T-helper 1 cell treated with Interleukin-12 subunit alpha and Interleukin-12 subunit beta and Interleukin-4 antibody, amounts not matched to agents 30 ng/mL and 1 ng/mL, for 36 hours (primary cell): ENCODE measurements around the gene ITGA1. TPM values are rescaled to one million over a fixed set of nuclear protein-coding genes. Genes with fewer than 3 reads are reported as not detected.
"Not testable (repeated sequence)": the region's sequence is repeated elsewhere in the genome, so short reads cannot be mapped to it uniquely, and the experiment has no call there.

ENCODE experiments used
- intact Hi-C: fragments of 100-400 bp; cut with micrococcal nuclease; formaldehyde crosslinking; loops from one replicate; pipeline ENCODE4 v1.15.1; 2024
- total RNA-seq: library from RNA; stranded (reverse); gene quantifications from 2 replicates; pipeline ENCODE4 v1.2.3, GENCODE V29; 2022

ITGA1 gene
- total RNA-seq, 1 donor from 2014 or later, result 8.3 TPM

GRCh38 chr5:52945040-52945439 lies 157.3 kb downstream of the ITGA1 start:
- intact Hi-C loops, result loop anchor here (5.0 kb wide), 3 partner anchors 257 to 1367 kb away; partner anchors contain the start of gene ARL15

- intact Hi-C loops, result loop anchor here (5.0 kb wide), 3 partner anchors 255 to 1365 kb away; partner anchors contain the start of gene ARL15
Measured at GRCh38 chr5:52947208-52947607, 159.5 kb downstream of the ITGA1 start.

DNA sequence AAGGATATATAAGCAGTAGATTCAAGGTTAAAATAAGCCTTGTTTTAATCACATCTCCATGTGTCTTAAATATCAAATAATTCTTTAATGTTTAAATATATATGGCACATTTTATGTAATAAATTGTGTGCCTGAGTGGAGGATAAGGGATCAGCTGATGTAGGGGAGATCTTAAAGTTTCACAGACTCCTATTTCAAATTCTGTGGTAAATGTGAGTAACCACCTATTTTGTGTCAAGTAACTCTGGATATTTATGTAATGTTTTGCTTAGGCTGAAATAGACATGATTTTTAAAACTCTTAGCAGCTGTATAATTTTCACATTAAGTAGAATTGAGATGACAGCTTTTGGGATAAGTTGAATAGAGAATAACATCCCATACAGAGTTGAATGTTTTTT lies 160.1 kb downstream of the ITGA1 start:
- intact Hi-C loops, result loop anchor here (1.0 to 5.0 kb wide), 13 partner anchors 41 to 1364 kb away; partner anchors contain the start of genes ARL15, ITGA2 and MOCS2

DNA sequence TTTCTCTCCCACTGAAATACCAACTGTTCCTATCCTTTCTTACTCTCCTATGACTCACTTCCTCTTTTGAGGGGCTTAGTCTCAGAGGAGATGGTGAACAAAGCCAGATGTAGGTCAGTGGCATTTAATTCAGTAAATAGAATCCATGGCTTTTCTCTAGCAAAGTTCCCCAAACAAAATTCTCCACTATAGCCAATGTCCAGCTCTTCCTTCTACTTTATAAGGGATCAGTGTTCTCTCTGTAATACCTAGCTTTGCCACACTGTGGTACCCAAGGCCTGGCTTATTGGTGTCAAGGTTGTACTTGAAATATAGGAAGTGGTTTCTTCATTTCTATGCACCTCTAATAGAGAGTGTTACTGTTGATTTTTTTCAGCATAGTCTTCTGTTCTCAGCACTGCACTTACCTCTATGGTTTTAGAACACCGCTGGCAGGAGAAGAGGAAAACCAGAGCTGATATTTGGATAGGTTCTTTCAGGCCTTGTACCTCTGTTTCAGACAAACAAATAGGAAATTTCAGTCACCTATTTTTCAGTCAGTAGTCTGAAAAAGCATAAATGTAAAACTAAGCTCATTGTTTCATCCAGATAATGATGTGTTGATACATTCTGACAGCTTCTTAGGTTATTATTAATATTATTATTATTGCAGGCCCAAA lies 160.8 kb downstream of the ITGA1 start:
- intact Hi-C loops, result loop anchor here (1.0 to 5.0 kb wide), 13 partner anchors 41 to 1364 kb away; partner anchors contain the start of genes ARL15, ITGA2 and MOCS2

DNA sequence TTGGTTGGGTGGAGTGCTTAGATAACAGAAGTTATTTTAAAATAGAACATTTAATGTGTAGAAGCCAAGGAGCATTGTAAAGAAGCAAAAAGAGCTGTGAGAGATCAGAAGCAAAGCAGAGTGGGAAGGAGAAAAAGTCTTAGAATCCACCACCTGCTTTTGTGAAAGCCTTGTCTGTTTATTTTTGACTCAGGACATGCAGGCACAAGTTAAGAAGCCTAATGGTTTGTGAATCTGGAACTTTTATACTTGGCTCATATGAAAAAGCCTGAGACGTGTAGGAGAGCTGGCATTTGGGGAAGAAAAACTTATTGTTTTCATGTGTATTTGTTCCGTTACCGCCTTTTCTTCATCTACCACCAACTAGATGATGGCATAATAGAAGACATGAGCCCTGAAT lies 163.0 kb downstream of the ITGA1 start:
- intact Hi-C loops, result no loop called here

DNA sequence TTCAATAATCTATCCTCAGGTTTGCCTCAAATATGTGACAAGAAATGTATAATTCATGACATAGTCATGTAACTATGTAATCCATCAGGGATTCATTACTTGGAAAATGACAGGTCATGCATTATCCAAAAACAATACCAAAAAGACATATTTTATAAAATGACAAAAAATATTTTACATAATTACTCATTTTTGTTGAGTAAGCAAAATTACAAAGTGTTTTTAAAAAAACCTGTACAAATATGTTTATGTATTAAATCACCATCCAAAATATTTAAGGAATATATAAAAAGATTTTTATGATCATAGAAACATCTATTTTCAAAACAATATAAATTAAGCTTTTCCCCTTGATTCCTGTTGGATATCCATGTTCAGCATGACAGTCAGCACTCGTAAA lies 164.8 kb downstream of the ITGA1 start:
- intact Hi-C loops, result no loop called here

DNA sequence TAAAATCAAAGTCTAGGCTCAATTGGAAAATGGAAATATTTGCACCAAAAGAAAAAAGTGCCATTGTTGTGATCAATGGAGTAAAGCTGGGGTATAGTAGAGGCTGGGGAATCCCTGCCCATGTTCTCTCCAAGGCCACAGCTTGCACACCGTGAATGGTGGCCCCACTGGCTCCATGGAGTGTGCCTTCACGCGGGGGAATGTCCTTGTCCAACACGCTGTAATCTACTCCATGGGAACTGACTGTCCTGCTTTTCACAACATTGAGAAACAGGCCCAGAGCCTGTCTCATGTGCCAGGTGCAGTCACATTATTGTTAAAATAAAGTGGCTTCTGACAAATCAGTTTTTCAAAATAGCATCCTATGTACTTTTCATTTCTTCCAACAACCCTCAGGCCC lies 168.3 kb downstream of the ITGA1 start:
- intact Hi-C loops, result no loop called here

DNA sequence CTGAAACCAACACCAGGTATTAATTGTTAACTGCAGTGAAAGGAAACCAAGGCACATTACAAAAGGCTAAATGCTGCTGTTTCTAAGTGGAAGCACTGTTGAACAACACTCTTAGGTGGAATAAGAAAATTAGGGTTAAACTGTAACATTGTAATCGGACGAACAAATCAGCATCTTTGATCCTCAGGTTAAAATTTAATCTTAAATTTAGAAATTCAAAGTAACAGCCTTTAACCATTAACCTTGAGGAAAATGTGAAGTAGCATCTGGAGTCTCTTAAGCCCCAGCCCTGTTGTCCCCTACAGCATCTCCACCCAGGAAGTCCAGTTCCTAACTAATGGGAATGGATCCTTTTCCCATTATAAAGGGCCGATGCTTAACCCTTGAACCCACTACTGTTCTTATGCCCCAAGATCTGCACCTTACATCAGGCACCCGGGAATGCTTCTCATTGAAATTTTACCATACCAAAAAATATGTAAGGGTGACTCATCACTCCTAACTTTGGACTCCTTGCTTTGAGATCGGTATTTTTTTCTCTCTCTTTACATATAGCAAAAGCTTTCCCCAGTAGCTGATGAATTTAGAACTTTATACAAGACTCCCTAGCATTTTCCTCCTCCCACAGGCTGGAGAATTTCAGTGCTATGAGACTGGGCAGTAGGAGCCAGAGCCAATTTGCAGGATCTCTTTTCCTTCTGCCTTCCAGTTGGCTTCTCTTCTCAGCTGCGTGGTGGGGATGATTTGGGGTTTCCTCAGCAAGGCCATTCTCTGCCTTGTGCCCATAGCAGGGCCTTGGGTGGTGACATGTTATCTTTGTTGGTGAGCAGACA lies 169.4 kb downstream of the ITGA1 start:
- intact Hi-C loops, result no loop called here

DNA sequence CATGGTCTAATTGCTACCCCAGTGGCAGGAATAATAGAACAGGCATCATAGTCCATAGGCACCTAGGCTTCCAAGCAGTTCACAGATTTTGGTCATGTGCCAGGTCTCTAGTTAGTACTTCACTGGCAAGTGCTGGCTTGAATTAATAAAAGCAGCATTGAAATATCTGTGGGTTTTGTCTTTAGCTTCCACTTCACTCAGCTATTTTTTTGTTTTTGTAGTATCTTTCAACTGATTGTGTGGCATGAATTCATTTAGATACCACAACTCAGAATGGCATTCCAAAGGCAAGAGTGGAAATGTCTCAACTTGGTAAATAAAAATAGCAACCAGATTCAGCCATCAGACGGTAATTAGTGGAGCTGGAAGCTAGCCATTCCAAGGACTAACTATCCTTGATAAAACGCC lies 173.6 kb downstream of the ITGA1 start:
- intact Hi-C loops, result no loop called here

DNA sequence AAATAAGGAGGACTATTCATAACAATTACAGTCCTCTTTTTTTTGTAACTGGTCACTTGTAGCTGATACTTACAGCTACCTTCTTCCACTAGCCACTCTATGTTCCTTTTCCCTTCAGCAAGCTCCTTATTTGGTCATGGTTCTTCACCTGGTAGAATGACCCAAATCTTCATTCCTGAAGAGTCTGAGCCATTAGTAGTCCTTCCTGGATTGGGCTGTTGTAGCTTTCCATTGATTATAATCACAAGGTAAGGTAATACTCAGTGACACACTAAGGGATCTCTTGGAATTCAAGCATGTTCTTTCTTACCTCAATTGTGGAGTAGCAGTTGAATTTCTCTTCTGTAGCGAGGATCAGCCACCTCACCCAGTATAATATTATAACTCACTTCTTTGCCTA lies 175.9 kb downstream of the ITGA1 start:
- intact Hi-C loops, result no loop called here

DNA sequence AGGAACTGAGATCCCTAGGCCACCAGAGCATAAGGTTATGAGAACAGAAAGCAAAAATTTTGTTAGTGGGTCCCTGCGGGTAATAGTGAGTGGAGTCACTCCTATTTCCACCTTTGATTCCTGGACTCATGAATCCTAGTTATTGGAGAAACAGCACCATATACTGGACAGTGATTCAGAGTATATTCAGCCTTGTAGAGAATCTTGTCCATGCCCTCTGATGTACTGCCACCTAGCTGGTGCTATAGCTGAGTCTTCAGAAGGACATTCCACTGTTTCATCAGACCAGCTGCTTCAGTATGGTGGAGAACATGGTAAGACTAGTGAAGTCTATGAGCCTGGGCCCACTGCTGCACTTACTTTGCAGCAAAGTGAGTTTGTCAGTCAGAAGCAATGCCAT lies 176.4 kb downstream of the ITGA1 start:
- intact Hi-C loops, result no loop called here

- intact Hi-C loops, result not testable (repeated sequence)
Measured at GRCh38 chr5:52976157-52976556, 188.4 kb downstream of the ITGA1 start.

GRCh38 chr5:52977264-52977897 lies 189.7 kb downstream of the ITGA1 start:
- intact Hi-C loops, result no loop called here

DNA sequence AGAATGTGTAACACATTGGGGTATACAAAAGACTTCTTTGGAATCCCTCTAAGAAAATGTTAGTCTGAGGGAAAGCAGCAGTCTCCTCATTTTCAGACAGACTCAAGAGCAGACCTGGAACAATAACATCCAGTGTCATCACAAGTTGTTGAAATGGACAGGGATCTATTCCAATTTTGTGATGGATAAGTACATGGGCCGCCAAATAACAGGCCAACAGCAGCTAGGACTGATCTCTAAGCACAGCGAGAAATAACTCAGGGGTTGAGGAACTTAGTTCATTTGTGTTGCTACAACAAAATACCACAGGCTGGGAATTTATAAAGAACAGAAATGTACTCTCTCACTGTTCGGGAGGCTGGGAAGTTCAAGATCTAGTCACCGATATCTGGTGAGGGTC lies 193.8 kb downstream of the ITGA1 start:
- intact Hi-C loops, result no loop called here

- intact Hi-C loops, result no loop called here
Measured at GRCh38 chr5:52983731-52984636, 196.3 kb downstream of the ITGA1 start.

- intact Hi-C loops, result loop anchor here (5.0 kb wide), 1 partner anchor 183 kb away; no protein-coding TSS in a partner anchor
Measured at GRCh38 chr5:52985306-52985705, 197.6 kb downstream of the ITGA1 start.

GRCh38 chr5:52987711-52988331 lies 200.1 kb downstream of the ITGA1 start:
- intact Hi-C loops, result loop anchor here (2.0 to 5.0 kb wide), 2 partner anchors 101 to 186 kb away; no protein-coding TSS in a partner anchor

GRCh38 chr5:52988335-52989024 lies 200.8 kb downstream of the ITGA1 start:
- intact Hi-C loops, result loop anchor here (1.0 to 5.0 kb wide), 7 partner anchors 17 to 186 kb away; no protein-coding TSS in a partner anchor

GRCh38 chr5:52989025-52989780 lies 201.5 kb downstream of the ITGA1 start, which contains the start of gene ITGA2:
TSS of gene ITGA2 (plus strand) at chr5:52989352. CDS start at chr5:52989469, 117 bp downstream.
- intact Hi-C loops, result loop anchor here (1.0 to 5.0 kb wide), 7 partner anchors 16 to 187 kb away; no protein-coding TSS in a partner anchor
